Fibroblast of skin of left biceps (primary cell): ENCODE data around the gene CELSR3.

ENCODE experiments used
- DNase-seq, 2 experiments: peaks; one replicate each; pipeline ENCODE4 v3.0.0-alpha.2; 2013; ENCODE audit warnings: low read depth in 2 of 2

CELSR3 gene

DNA sequence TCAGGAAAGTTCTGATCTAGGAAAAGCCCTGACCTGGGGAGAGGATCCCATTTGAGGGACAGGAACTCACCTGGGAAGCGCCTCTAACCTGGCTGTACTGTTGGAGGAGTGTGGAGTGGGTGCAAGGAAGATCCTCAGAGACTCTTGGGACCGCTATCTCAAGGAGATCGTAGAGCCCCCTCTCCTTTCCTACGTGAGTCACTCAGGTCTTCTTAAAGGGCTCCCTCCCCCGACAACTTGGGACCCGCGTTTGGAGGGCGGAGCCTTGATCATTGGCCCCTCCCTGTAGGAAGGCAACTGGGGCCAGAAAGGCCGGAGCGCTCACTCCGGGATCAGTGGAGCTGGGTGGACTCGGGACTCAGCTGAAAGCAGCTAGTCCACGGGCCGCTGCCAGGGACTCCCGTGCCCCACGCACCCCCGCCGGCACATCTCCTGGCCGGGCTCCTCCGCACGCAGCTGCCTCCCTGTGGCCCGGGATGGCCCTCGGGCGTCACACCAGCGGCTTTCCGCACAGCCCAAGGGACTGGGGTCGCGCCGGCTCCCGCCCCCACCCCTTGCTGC is 27.9 kb downstream of the CELSR3 start:
- DNase-seq = no peak

GRCh38 chr3:48633743-48634142 is 28.9 kb downstream of the CELSR3 start:
- no peak for DNase-seq

DNA sequence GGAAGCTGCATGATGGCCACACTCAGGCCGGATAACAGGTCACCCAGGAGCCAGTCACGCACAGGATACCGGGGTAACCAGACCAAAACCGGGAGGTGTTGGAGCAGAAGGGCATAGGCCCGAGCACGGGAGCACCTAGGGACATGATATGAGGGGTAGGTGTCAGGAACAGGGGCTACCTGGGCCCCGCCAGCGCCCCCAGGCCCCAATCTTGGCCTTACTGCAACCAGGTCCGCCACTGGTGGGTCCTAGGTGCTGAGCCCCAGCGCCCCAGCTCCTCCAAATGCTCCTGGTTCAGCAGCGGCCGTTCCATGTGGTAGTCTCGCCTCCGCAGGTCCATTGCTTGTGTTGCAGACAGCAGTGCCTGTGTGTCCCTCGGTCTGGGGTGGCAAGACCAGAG is 29.4 kb downstream of the CELSR3 start:
- DNase-seq = no peak

GRCh38 chr3:48631516-48632448 is 30.9 kb downstream of the CELSR3 start:
- no peak for DNase-seq

- DNase-seq = no peak
Measured at GRCh38 chr3:48630833-48631232, 31.9 kb downstream of the CELSR3 start.

- DNase-seq = no peak
Measured at GRCh38 chr3:48630407-48630806, 32.3 kb downstream of the CELSR3 start.

DNA sequence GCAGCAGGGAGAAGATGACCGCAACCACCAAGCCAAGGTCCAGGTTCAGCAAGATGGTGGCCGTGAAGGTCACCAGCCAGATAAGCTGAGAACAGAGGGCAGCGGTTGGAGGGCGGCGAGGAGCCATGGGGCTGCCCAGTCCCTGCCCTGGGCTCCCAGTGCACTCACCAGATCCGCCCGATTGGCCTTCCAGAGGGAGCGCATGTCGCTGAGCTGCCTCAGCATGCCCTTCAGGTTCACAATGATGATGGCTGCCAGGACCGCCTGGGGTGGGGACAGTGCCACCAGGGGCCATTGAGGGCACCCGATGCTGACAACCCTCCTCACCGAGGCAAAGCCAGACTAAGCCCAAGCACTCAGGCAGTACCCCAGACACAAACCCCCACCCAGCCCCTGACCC is 32.8 kb downstream of the CELSR3 start:
- no peak for DNase-seq

- DNase-seq = no peak
Measured at GRCh38 chr3:48628277-48629017, 34.2 kb downstream of the CELSR3 start.

DNA sequence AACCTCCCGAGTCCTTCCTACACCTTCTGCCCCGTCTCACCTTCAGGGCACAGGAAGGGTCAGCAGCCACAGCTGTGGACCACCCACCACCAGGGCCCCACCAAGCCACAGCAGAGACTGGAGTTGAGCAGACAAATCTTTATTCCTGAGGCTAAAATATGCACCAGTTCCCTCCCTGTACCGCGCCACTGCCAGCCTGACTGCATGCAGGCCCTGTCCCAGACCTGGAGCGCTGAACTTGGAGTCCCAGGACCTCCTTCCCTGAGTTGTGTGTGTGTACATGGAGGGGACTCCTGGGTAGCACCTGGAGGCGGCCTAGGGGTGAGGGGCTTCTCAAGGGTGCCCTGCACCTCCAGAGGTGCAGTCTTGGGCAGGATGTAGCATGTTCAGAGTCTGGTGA is 37.1 kb downstream of the CELSR3 start:
- no peak for DNase-seq

DNA sequence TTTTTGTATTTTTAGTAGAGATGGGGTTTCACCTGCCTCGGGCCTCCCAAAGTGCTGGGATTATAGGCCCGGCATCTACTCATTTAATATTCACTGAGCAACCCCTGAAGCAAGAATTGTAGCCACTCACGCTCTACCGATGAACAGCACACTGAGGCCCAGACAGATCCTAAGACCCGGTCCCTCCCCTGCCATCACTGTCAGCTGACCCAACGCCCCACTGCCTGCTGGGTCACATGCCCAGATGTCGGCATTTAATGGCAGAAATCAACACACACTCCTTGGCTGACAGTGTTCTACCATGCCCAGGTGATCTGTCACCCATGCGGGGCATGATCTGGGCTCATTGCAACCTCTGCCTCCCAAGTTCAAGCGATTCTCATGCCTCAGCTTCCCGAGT is 37.9 kb downstream of the CELSR3 start:
- DNase-seq = no peak

GRCh38 chr3:48623851-48624547 is 38.7 kb downstream of the CELSR3 start:
- no peak for DNase-seq

- no peak for DNase-seq
Measured at GRCh38 chr3:48621461-48621869, 41.2 kb downstream of the CELSR3 start, which contains the start of gene TMEM89. Gene TMEM89 (minus strand): TSS chr3:48621769. CDS start chr3:48621756, 13 bp downstream.

DNA sequence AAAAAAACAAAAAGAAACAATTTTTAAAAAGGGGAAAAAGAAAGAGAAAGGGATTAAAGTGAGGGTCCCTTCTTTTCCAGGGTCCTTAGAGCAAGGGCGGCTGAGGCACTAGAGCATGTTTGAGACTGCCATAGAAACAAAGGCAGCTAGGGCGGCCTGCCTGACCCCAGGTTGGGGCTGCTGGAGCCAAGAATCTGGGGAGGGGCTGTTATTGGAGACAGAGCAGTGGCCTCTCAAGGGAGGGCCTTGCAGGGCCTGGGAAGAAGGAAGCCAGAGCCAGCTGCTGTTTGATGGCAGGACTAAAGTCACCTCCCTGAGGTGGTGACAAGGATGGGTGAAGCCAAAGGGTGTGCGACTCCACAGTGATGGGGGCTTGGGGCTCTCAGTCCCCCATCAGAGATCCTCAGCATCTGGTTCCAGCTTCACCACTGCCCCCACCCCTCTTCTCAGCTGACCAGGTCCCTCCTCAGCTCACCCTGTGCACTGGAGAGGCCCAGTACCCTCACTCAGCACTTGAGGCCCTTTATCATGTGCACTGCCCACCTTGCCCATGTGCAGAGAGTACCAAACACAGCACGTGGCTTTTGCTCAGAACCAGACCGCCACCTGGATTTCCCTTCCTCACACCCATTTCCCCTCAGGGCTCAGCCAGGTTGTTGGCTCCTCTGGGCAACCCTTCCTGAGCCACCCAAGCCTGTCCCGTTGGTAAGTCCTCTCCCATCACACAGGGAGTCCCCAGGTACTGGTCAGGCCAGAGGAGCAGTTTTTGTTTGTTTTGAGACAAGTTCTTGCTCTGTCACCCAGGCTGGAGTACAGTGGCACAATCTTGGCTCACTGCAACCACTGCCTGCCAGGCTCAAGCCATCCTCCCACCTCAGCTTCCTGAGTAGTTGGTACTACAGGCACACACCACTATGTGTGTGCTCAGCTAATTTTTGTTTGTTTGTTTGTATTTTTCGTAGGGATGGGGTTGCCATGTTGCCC is 42.9 kb downstream of the CELSR3 start:
- no peak for DNase-seq

- DNase-seq = no peak
Measured at GRCh38 chr3:48617559-48617958, 45.1 kb downstream of the CELSR3 start.

- DNase-seq = peak; percentile 43 to 46
Measured at GRCh38 chr3:48614044-48614443, 48.6 kb downstream of the CELSR3 start.

GRCh38 chr3:48612309-48612708 is 50.4 kb downstream of the CELSR3 start:
- no peak for DNase-seq

- DNase-seq = peak; percentile 67 to 69
Measured at GRCh38 chr3:48609088-48610005, 53.3 kb downstream of the CELSR3 start, which contains the start of gene UQCRC1. Gene UQCRC1 (minus strand): TSS chr3:48609646. CDS start chr3:48609620, 26 bp downstream.

- DNase-seq = no peak
Measured at GRCh38 chr3:48607519-48607918, 55.2 kb downstream of the CELSR3 start.

- DNase-seq = no peak
Measured at GRCh38 chr3:48601622-48601994, 61.1 kb downstream of the CELSR3 start.
